GM12878 (cell line): ENCODE results near the gene HDDC2.

Experiments used
- ATF7 ChIP-seq: fragments of 450-650 bp; IDR thresholded peaks from 2 replicates; pipeline ENCODE4 v1.6.1; 2016; ENCODE audit warnings: low read depth, mild to moderate bottlenecking
- EED ChIP-seq: sonication (generic); IDR thresholded peaks from 2 replicates; pipeline ENCODE4 v1.6.1; 2016; ENCODE audit warnings: antibody characterized with exemption, low read depth
- EP300 ChIP-seq, 2 experiments: fragments of 150-350 bp in 1 of 2; IDR thresholded peaks; 2 replicates each; pipeline ENCODE4 v1.6.1; 2011 to 2012; ENCODE audit warnings: low read depth in 2 of 2, low read length in 2 of 2, borderline replicate concordance in 1 of 2, improper control_type of control experiment in 1 of 2, inconsistent platforms in 1 of 2; ENCODE audit not compliant: control insufficient read depth in 1 of 2
- MEF2B ChIP-seq: fragments of 450-650 bp; IDR thresholded peaks from 2 replicates; pipeline ENCODE4 v1.6.1; 2018; ENCODE audit warnings: mild to moderate bottlenecking, moderate library complexity; ENCODE audit not compliant: partially characterized antibody, poor library complexity, severe bottlenecking
- MYC ChIP-seq: IDR thresholded peaks from 2 replicates; pipeline ENCODE4 v1.6.1; 2011; ENCODE audit warnings: mild to moderate bottlenecking, low read length, moderate library complexity, inconsistent platforms; ENCODE audit not compliant: insufficient read depth, insufficient replicate concordance, insufficient read length, severe bottlenecking
- NRF1 ChIP-seq: conservative IDR thresholded peaks from 2 replicates; pipeline ENCODE4 v1.6.1; 2011; ENCODE audit warnings: mild to moderate bottlenecking, low read depth, low read length, improper control_type of control experiment
- RFX5 ChIP-seq: IDR thresholded peaks from 2 replicates; pipeline ENCODE4 v1.6.1; 2011; ENCODE audit warnings: low read depth, low read length, improper control_type of control experiment
- SUPT20H ChIP-seq: IDR thresholded peaks from 2 replicates; pipeline ENCODE4 v1.6.1; 2011; ENCODE audit warnings: low read depth, mild to moderate bottlenecking, low read length, moderate library complexity, borderline replicate concordance; ENCODE audit not compliant: control insufficient read depth
- ZNF274 ChIP-seq: IDR thresholded peaks from one replicate; pipeline ENCODE4 v1.8.0; 2011; ENCODE audit not compliant: insufficient read length, insufficient read depth
- ZZZ3 ChIP-seq: IDR thresholded peaks from 2 replicates; pipeline ENCODE4 v1.6.1; 2011; ENCODE audit warnings: low read depth; ENCODE audit not compliant: control insufficient read depth, insufficient read length
- TF ChIP-seq, protein P1 (sequence below), 3 experiments: IDR thresholded peaks in 2 of 3; conservative IDR thresholded peaks in 1 of 3; 2 replicates each; pipeline ENCODE4 v1.5.1; 2011; ENCODE audit warnings: low read depth in 3 of 3, low read length in 3 of 3, mild to moderate bottlenecking in 3 of 3, control low read depth in 2 of 3, moderate library complexity in 2 of 3, inconsistent platforms in 1 of 3, mixed read lengths in 1 of 3; ENCODE audit not compliant: control insufficient read depth in 2 of 3, insufficient read depth in 1 of 3; ENCODE audit errors: extremely low read depth in 1 of 3
- TF ChIP-seq, protein P2 (sequence below): IDR thresholded peaks from 2 replicates; pipeline ENCODE4 v1.6.1; 2011; ENCODE audit warnings: borderline replicate concordance, low read depth, mild to moderate bottlenecking, moderate library complexity, low read length; ENCODE audit not compliant: insufficient read depth, poor library complexity, severe bottlenecking

GRCh38 chr6:125323376-125323775 is 21.6 kb upstream of the HDDC2 start:
- TF ChIP-seq, protein P1, sequence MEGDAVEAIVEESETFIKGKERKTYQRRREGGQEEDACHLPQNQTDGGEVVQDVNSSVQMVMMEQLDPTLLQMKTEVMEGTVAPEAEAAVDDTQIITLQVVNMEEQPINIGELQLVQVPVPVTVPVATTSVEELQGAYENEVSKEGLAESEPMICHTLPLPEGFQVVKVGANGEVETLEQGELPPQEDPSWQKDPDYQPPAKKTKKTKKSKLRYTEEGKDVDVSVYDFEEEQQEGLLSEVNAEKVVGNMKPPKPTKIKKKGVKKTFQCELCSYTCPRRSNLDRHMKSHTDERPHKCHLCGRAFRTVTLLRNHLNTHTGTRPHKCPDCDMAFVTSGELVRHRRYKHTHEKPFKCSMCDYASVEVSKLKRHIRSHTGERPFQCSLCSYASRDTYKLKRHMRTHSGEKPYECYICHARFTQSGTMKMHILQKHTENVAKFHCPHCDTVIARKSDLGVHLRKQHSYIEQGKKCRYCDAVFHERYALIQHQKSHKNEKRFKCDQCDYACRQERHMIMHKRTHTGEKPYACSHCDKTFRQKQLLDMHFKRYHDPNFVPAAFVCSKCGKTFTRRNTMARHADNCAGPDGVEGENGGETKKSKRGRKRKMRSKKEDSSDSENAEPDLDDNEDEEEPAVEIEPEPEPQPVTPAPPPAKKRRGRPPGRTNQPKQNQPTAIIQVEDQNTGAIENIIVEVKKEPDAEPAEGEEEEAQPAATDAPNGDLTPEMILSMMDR (IDR thresholded peaks at IDR 0.05 in 2 of 3, conservative IDR thresholded peaks at IDR 0.05 in 1 of 3; ENCODE audit: control insufficient read depth in 2 of 3, extremely low read depth in 1 of 3, insufficient read depth in 1 of 3, low read depth in 3 of 3, low read length in 3 of 3): no peak
- no peak for TF ChIP-seq ATF7
- no peak for TF ChIP-seq ZNF274
- no peak for TF ChIP-seq RFX5
- TF ChIP-seq, protein P2, sequence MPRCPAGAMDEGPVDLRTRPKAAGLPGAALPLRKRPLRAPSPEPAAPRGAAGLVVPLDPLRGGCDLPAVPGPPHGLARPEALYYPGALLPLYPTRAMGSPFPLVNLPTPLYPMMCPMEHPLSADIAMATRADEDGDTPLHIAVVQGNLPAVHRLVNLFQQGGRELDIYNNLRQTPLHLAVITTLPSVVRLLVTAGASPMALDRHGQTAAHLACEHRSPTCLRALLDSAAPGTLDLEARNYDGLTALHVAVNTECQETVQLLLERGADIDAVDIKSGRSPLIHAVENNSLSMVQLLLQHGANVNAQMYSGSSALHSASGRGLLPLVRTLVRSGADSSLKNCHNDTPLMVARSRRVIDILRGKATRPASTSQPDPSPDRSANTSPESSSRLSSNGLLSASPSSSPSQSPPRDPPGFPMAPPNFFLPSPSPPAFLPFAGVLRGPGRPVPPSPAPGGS: no peak
- TF ChIP-seq NRF1: no peak
- TF ChIP-seq SUPT20H: no peak
- TF ChIP-seq EP300 (IDR thresholded peaks at IDR 0.05; ENCODE audit: borderline replicate concordance in 1 of 2, control insufficient read depth in 1 of 2, low read depth in 2 of 2, low read length in 2 of 2): no peak
- TF ChIP-seq ZZZ3: no peak
- no peak for TF ChIP-seq MYC
- no peak for TF ChIP-seq EED
- TF ChIP-seq MEF2B: no peak
